GM23338 (cell line): ENCODE measurements around the gene ATP8A2.

Source experiments
- CREB1 ChIP-seq: fragments of 250-450 bp; sonication (Bioruptor Pico); IDR thresholded peaks from 2 replicates; pipeline ENCODE4 v1.5.0; 2020; ENCODE audit warnings: low read depth, mild to moderate bottlenecking, moderate library complexity
- CTCF ChIP-seq, 2 experiments: fragments of 200-600 bp in 1 of 2; sonication (generic) in 1 of 2; conservative IDR thresholded peaks; 2 replicates each; pipeline versions ENCODE4 v1.5.1 to v1.6.1; 2016 to 2017; ENCODE audit warnings: antibody characterized with exemption in 2 of 2, low read depth in 2 of 2, mild to moderate bottlenecking in 2 of 2, moderate library complexity in 1 of 2
- EZH2 ChIP-seq: fragments of 200-600 bp; sonication (generic); IDR thresholded peaks from one replicate; pipeline ENCODE4 v1.8.0; 2017; ENCODE audit warnings: antibody characterized with exemption, mild to moderate bottlenecking, low read depth; ENCODE audit not compliant: unreplicated experiment
- POLR2AphosphoS5 ChIP-seq: IDR thresholded peaks from 2 replicates; pipeline ENCODE4 v1.6.1; 2016; ENCODE audit warnings: antibody characterized with exemption, low read depth

- TF ChIP-seq CTCF (conservative IDR thresholded peaks at IDR 0.05; ENCODE audit: low read depth in 2 of 2) (no peak), POLR2AphosphoS5 (no peak), EZH2 (no peak), CREB1 (CRISPR knock-in tag) (no peak)
Measured at GRCh38 chr13:25905611-25906010, 533.8 kb downstream of the ATP8A2 start.
